Loucy (cell line): ENCODE measurements around the gene AP3D1.

Experiments
- CTCF ChIP-seq: fragments of 200-600 bp; sonication (generic); conservative IDR thresholded peaks from 2 replicates; pipeline ENCODE4 v1.5.1; 2014; ENCODE audit warnings: mild to moderate bottlenecking, antibody characterized with exemption, low read length
- EZH2phosphoT487 ChIP-seq: fragments of 200-600 bp; IDR thresholded peaks from 2 replicates; pipeline ENCODE4 v1.6.1; 2018; ENCODE audit warnings: antibody characterized with exemption, mild to moderate bottlenecking, moderate library complexity, borderline replicate concordance

- TF ChIP-seq CTCF: no peak
- no peak for TF ChIP-seq EZH2phosphoT487
These were observed 36.5 kb downstream of the AP3D1 start for GRCh38 chr19:2114821-2115220.
